HG03520 (cell line): ENCODE measurements around the gene ARSI.

ENCODE experiments used
- ATAC-seq: cut with Tn5 transposase; IDR thresholded peaks from one replicate; pipeline ENCODE4 v1.9.1; 2021; ENCODE audit warnings: mild to moderate bottlenecking, moderate library complexity; ENCODE audit not compliant: unreplicated experiment

ARSI gene

GRCh38 chr5:150295172-150295634 is 7.5 kb downstream of the ARSI start:
- no peak for ATAC-seq

- no peak for ATAC-seq
Measured at GRCh38 chr5:150294551-150295071, 8.1 kb downstream of the ARSI start.

- no peak for ATAC-seq
Measured at GRCh38 chr5:150293091-150293941, 9.4 kb downstream of the ARSI start.

GRCh38 chr5:150291388-150292385 is 11.0 kb downstream of the ARSI start:
- ATAC-seq = no peak

- ATAC-seq = no peak
Measured at GRCh38 chr5:150289551-150290390, 12.9 kb downstream of the ARSI start, which contains the start of gene CAMK2A. CAMK2A (minus strand) TSS chr5:150289773; CDS start chr5:150289625, 148 bp downstream.

GRCh38 chr5:150288791-150289190 is 13.9 kb downstream of the ARSI start:
- ATAC-seq = no peak

GRCh38 chr5:150288361-150288760 is 14.3 kb downstream of the ARSI start:
- no peak for ATAC-seq

- no peak for ATAC-seq
Measured at GRCh38 chr5:150286820-150287219, 15.9 kb downstream of the ARSI start.

- ATAC-seq = no peak
Measured at GRCh38 chr5:150285114-150285513, 17.6 kb downstream of the ARSI start.

- ATAC-seq = no peak
Measured at GRCh38 chr5:150284311-150284710, 18.4 kb downstream of the ARSI start.

GRCh38 chr5:150283904-150284303 is 18.8 kb downstream of the ARSI start:
- ATAC-seq = no peak

GRCh38 chr5:150281987-150282386 is 20.7 kb downstream of the ARSI start:
- ATAC-seq = no peak

- ATAC-seq = no peak
Measured at GRCh38 chr5:150279330-150280020, 23.2 kb downstream of the ARSI start.

- no peak for ATAC-seq
Measured at GRCh38 chr5:150278916-150279315, 23.8 kb downstream of the ARSI start.

GRCh38 chr5:150278046-150278730 is 24.5 kb downstream of the ARSI start:
- no peak for ATAC-seq

- no peak for ATAC-seq
Measured at GRCh38 chr5:150277043-150277442, 25.7 kb downstream of the ARSI start.

- no peak for ATAC-seq
Measured at GRCh38 chr5:150274811-150275210, 27.9 kb downstream of the ARSI start.

- ATAC-seq = no peak
Measured at GRCh38 chr5:150272531-150272930, 30.2 kb downstream of the ARSI start.

GRCh38 chr5:150271923-150272322 is 30.8 kb downstream of the ARSI start:
- no peak for ATAC-seq
